ENCODE results near the gene KATNBL1.

KATNBL1 gene

DNA sequence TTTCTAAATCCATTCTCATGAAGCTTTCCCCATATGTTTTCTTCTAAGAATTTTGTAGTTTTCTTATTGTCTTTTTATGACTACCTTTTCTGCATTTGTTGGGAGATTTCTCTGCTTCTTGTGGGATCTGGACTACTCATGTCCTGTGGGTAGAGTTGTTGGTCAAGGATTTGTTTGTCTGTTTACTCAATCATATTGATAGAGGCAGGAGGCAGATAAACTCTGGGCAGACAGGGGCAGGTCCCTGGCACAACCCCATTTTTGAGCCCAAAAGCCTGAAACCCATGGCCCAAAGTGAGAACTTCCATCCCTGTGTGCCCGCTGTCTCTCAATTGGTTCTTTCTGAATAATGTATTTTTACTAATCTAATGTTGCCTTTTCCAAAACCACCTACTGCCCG is 95.7 kb downstream of the KATNBL1 start:
- DNase-seq: no peak

- no peak for DNase-seq
Observed at GRCh38 chr15:34111488-34111887, 98.4 kb downstream of the KATNBL1 start.

DNA sequence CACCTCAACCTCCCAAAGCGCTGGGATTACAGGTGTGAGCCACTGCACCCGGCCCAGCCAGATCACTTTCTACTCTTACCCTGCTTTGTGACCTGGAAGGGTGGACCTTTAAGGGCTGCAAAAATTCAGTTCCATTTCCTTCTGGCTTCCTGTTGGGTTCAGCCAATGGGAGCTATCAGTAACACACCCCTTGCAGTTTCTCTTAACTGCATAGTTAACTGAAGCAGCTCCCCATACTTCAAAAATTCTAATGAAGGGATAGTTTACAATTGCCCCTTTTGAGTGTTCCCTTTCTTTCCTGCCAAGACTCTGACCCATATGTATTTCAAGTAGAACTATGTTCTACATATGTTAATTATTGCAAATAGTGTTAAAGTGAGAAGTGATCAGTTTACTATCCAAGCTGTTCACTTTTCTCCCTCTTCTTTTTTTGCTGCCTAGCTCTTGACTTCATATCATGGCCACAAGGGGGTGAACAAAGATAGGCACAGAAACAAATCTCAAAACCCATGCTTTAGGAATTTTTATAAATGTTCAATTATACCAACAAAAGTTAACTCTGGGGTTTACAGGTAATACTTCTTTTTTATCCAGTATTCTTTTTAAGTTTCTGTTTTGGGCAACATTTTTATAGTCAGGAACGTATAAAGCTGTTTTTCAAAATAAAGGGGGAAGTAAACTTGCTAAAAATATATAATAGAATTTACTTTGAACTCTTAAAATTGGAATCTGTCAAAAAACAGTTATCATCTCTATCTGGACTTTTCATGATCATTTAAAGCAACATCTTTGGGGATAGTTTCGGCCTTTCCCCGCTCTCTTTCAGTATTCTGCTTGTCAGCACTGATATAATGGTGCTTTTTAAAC is 99.9 kb downstream of the KATNBL1 start:
- DNase-seq: no peak

DNA sequence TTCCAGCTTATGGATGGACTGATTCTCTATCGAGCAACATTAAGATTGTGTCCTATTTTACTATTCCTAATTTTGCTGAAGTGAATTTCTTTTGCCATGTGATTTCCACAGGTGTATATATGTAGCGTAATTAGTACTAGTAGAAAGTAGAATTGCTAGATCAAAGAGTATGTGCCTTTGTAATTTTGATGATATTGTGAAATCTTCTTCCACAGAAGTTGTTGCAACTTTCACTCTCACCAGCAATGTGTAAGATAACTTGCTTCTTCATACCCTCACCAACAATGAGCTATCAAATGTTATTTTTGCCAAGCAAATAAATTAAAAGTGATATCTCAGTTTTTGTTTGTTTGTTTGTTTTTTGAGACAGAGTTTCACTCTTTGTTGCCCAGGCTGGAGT is 102.6 kb downstream of the KATNBL1 start:
- no peak for DNase-seq

GRCh38 chr15:34106423-34106822 is 103.5 kb downstream of the KATNBL1 start:
- no peak for DNase-seq

GRCh38 chr15:34102175-34102925 is 107.5 kb downstream of the KATNBL1 start:
- no peak for DNase-seq

DNA sequence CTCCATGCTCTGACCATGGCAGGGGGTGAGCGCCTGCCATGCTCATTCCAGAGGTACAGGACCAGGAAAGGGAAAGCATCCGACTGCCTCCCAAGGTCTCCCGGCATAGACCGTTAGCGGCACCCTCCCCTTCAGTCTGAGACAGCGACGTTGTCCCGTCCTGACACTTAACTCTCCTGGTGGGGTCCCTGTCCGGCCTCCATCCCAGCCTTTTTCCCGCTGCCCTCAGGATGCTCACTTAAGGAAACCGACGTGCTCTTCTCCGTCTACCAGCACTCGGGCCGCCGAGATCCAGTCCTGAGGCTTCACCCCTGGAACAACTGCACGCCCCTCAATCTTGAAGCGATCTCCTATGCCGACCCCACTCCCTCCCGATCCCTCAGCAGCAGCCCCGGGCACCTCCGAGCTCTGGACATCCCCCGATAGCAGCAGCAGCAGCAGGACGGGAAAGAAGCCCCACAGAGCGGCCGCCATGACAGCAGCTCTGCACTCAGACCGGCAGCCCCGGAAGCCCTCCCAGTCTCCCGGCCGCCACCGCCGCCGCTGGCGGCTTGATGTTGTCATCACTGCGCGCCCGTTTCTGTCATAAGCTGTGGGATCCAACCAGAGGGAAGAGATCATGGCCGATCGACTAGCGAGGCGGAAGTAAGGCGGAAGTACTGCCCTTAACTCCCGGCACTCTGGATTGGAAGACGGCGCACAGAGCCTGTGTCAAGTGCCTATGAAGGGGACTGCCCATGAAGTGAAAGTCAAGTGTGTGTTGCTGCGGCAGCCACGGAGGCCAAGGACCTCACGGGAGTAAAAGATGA is 108.3 kb downstream of the KATNBL1 start, which contains the start of the genes EMC7 and PGBD4:
Gene EMC7 (minus strand): TSS at position 497 of the 809 bp plus-strand sequence. CDS start 23 bp downstream, at position 474.
Gene PGBD4 (plus strand): TSS at position 718 of the 809 bp plus-strand sequence. CDS start 449 bp downstream, outside the sequence.
- DNase-seq: peak; percentile 97 to 99 (median 98)

DNA sequence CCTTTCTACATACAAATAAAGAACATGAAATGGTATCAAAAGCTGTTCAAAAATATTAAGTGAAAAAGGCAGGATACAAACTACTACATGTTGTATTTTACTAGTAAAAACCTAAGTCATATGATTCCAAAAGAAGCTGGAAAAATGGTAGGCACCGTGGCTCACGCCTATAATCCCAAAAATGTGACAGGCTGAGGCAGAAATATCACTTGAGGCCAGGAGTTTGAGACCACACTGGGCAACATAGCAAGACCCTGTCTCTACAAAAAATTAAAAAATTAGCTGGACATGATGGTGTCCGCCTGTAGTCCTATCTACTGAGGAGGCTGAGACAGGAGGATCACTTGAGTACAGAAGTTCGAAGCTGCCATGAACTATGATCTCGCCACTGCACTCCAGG is 110.0 kb downstream of the KATNBL1 start:
- DNase-seq: no peak
